ENCODE data around the gene PCYT1B.
"Not testable (repeated sequence)": the region's sequence is repeated elsewhere in the genome, so short reads cannot be mapped to it uniquely, and the experiment has no call there.

The PCYT1B gene

GRCh38 chrX:24643116-24643515 is 4.0 kb downstream of the PCYT1B start:
- no peak for DNase-seq

- DNase-seq: no peak
Observed at GRCh38 chrX:24629701-24630100, 17.4 kb downstream of the PCYT1B start.

GRCh38 chrX:24619647-24620046 is 27.5 kb downstream of the PCYT1B start:
- no peak for DNase-seq

GRCh38 chrX:24610516-24610915 is 36.6 kb downstream of the PCYT1B start:
- DNase-seq: no peak

- no peak for DNase-seq
Observed at GRCh38 chrX:24607616-24608015, 39.5 kb downstream of the PCYT1B start.

GRCh38 chrX:24605941-24606340 is 41.2 kb downstream of the PCYT1B start:
- not testable (repeated sequence) for DNase-seq

GRCh38 chrX:24603191-24603590 is 44.0 kb downstream of the PCYT1B start:
- no peak for DNase-seq

- DNase-seq: no peak
Observed at GRCh38 chrX:24601858-24602257, 45.3 kb downstream of the PCYT1B start.

- no peak for DNase-seq
Observed at GRCh38 chrX:24594501-24594900, 52.6 kb downstream of the PCYT1B start.

- DNase-seq: no peak
Observed at GRCh38 chrX:24590111-24590510, 57.0 kb downstream of the PCYT1B start.

GRCh38 chrX:24577091-24577490 is 70.1 kb downstream of the PCYT1B start:
- DNase-seq: no peak

GRCh38 chrX:24575496-24575895 is 71.7 kb downstream of the PCYT1B start:
- no peak for DNase-seq

- DNase-seq: no peak
Observed at GRCh38 chrX:24574743-24575142, 72.4 kb downstream of the PCYT1B start.

GRCh38 chrX:24567169-24567568 is 80.0 kb downstream of the PCYT1B start:
- no peak for DNase-seq

- DNase-seq: no peak
Observed at GRCh38 chrX:24566240-24566639, 80.9 kb downstream of the PCYT1B start.

GRCh38 chrX:24563291-24564010 is 83.7 kb downstream of the PCYT1B start:
- DNase-seq: peak; percentile 86

- no peak for DNase-seq
Observed at GRCh38 chrX:24561121-24561520, 86.0 kb downstream of the PCYT1B start.

- no peak for DNase-seq
Observed at GRCh38 chrX:24553011-24553410, 94.1 kb downstream of the PCYT1B start.

GRCh38 chrX:24550166-24550565 is 97.0 kb downstream of the PCYT1B start:
- DNase-seq: no peak

GRCh38 chrX:24547961-24548360 is 99.2 kb downstream of the PCYT1B start:
- no peak for DNase-seq

- no peak for DNase-seq
Observed at GRCh38 chrX:24542756-24543155, 104.4 kb downstream of the PCYT1B start.

- no peak for DNase-seq
Observed at GRCh38 chrX:24536551-24536950, 110.6 kb downstream of the PCYT1B start.

- DNase-seq: no peak
Observed at GRCh38 chrX:24528605-24529004, 118.5 kb downstream of the PCYT1B start.

GRCh38 chrX:24526616-24527015 is 120.5 kb downstream of the PCYT1B start:
- no peak for DNase-seq

GRCh38 chrX:24525455-24525854 is 121.7 kb downstream of the PCYT1B start:
- DNase-seq: no peak
